Measurements from ENCODE around the gene PLEKHH1.
"Not testable (repeated sequence)": the region's sequence is repeated elsewhere in the genome, so short reads cannot be mapped to it uniquely, and the experiment has no call there.

- TF ChIP-seq, protein P1, sequence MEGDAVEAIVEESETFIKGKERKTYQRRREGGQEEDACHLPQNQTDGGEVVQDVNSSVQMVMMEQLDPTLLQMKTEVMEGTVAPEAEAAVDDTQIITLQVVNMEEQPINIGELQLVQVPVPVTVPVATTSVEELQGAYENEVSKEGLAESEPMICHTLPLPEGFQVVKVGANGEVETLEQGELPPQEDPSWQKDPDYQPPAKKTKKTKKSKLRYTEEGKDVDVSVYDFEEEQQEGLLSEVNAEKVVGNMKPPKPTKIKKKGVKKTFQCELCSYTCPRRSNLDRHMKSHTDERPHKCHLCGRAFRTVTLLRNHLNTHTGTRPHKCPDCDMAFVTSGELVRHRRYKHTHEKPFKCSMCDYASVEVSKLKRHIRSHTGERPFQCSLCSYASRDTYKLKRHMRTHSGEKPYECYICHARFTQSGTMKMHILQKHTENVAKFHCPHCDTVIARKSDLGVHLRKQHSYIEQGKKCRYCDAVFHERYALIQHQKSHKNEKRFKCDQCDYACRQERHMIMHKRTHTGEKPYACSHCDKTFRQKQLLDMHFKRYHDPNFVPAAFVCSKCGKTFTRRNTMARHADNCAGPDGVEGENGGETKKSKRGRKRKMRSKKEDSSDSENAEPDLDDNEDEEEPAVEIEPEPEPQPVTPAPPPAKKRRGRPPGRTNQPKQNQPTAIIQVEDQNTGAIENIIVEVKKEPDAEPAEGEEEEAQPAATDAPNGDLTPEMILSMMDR (IDR thresholded peaks at IDR 0.05): not testable (repeated sequence)
- not testable (repeated sequence) for TF ChIP-seq EZH2 (IDR thresholded peaks at IDR 0.05)
Measured at GRCh38 chr14:67600562-67600974, 67.5 kb downstream of the PLEKHH1 start.
